Activated naive CD8-positive, alpha-beta T cell (primary cell): ENCODE measurements around the gene SLC39A8.
"Not testable (repeated sequence)": the region's sequence is repeated elsewhere in the genome, so short reads cannot be mapped to it uniquely, and the experiment has no call there.

ENCODE experiments used
- H3K27ac Mint-ChIP-seq: one replicate; pipeline ENCODE4 v1.8.0; 2021; ENCODE audit warnings: mixed read lengths
- H3K27me3 Mint-ChIP-seq: one replicate; pipeline ENCODE4 v1.8.0; 2021; ENCODE audit warnings: mixed read lengths
- H3K36me3 Mint-ChIP-seq: one replicate; pipeline ENCODE4 v1.8.0; 2021; ENCODE audit warnings: mixed read lengths
- H3K4me1 Mint-ChIP-seq: one replicate; pipeline ENCODE4 v1.8.0; 2021; ENCODE audit warnings: low read depth, mixed read lengths
- H3K4me3 Mint-ChIP-seq: one replicate; pipeline ENCODE4 v1.8.0; 2021; ENCODE audit warnings: mild to moderate bottlenecking, mixed read lengths
- H3K9me3 Mint-ChIP-seq: one replicate; pipeline ENCODE4 v1.8.0; 2021; ENCODE audit warnings: low read depth, mixed read lengths

The SLC39A8 gene

DNA sequence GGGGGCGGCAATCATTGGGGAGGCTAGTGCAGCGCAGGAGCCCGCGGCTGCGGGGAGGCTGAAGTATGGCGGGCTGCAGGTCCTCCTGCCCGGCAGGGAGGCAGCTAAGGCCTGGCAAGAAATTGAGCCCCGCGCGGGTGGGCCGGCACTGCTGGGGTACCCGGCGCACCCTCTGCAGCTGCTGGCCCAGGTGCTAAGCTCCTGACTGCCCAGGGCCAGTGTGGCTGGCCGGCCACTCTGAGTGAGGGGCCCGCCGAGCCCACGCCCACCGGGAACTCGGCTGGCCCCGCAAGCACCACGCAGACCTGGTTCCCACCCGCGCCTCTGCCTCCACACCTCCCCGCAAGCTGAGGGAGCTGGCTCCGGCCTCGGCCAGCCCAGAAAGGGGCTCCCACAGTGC is 94.9 kb downstream of the SLC39A8 start:
- no peaks in the 10 kb centered on the region for H3K36me3 Mint-ChIP-seq
- H3K9me3 Mint-ChIP-seq, result no peaks in the 10 kb centered on the region
- no peaks in the 10 kb centered on the region for H3K27me3 Mint-ChIP-seq
- H3K27ac Mint-ChIP-seq, result no peak overlapping the region
- H3K4me3 Mint-ChIP-seq, result no peak overlapping the region
- no peaks in the 10 kb centered on the region for H3K4me1 Mint-ChIP-seq

DNA sequence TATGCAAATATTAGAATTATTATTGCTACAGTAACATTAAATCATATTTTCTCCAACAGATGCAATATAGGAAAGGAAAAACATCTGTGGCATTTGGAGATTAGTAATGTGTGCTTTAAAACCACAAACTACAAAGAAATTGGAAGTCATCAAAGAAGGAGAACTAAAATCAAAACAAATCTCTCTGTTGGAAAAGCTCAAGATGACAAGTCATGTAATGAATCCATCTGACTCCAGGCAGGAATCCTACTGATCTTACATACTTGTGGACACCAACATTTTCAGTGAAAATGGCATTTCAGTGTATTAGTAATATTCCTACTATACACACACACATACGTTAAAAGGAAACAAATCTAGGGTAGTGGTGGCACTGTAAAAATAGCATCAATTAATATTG is 98.2 kb downstream of the SLC39A8 start:
- no peaks in the 10 kb centered on the region for H3K27me3 Mint-ChIP-seq
- H3K27ac Mint-ChIP-seq, result no peak overlapping the region
- no peak overlapping the region for H3K4me3 Mint-ChIP-seq
- H3K4me1 Mint-ChIP-seq, result no peaks in the 10 kb centered on the region
- H3K36me3 Mint-ChIP-seq, result peaks cover 3% of the 10 kb centered on the region
- no peaks in the 10 kb centered on the region for H3K9me3 Mint-ChIP-seq

DNA sequence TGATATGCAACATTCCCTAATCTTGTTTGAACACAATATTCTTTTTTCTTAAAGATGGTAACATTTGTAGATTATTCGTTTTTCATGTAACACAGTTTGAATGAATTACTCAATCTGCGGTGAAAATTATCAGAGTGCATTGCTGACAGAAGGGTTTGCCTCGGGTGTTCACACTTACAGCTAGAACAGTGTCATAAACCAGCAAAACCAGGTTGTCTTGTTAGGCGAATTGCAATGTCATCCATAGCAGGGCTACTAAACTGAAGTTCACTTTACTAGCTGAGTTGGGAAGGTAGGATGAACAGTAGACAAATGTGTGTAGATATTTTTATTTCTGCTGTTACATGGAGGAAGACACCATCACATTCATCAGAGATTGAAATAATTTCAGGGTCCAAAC is 98.9 kb downstream of the SLC39A8 start:
- Mint-ChIP-seq H3K4me3 (no peak overlapping the region), H3K4me1 (no peaks in the 10 kb centered on the region), H3K27ac (no peak overlapping the region), H3K36me3 (peaks cover 3% of the 10 kb centered on the region), H3K27me3 (no peaks in the 10 kb centered on the region), H3K9me3 (no peaks in the 10 kb centered on the region)

DNA sequence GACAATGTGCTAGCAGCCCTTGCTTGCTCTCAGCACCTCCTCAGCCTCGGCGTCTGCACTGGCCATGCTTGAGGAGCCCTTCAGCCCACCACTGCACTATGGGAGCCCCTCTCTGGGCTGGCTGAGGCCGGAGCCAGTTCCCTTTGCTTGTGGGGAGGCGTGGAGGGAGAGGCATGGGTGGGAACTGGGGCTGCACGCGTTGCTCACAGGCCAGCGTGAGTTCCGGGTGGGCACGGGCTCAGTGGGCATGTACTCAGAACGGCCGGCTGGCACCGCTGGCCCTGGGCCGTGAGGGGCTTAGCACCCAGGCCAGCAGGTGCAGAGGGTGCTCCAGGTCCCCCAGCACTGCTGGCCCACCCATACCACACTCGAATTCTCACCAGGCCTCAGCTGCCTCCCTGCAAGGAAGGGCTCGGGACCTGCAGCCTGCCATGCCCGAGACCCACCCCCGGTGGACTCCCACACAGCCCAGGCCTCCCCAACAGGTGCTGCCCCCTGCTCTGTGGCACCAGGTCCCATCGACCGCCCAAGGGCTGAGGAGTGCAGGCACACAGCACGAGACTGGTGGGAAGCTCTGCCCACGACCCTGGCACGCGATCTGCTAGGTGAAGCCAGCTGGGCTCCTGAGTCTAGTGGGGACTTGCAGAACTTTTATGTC is 100.3 kb downstream of the SLC39A8 start:
- Mint-ChIP-seq H3K27me3 (no peaks in the 10 kb centered on the region), H3K9me3 (no peaks in the 10 kb centered on the region), H3K36me3 (peaks cover 3% of the 10 kb centered on the region), H3K27ac (no peak overlapping the region), H3K4me3 (no peak overlapping the region), H3K4me1 (no peaks in the 10 kb centered on the region)

DNA sequence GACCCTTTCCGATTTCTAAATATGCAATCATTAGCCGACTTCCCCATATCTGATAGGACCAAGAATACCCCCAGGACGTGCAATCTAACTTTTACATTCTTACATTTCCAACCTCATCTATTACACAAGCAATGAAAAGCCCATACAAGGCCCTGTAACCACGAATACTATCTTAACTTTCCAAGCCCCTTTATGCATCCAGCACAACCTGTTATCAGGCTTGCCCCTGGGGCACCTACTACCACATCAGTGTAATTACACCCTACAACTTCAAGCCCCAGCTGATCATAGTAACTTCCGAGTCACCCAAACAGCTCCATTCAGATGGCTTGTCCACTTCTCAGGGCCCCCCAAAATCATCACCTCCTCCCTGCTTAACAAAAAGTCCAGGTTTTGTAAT is 102.0 kb downstream of the SLC39A8 start:
- H3K9me3 Mint-ChIP-seq, H3K27ac Mint-ChIP-seq, H3K36me3 Mint-ChIP-seq, H3K4me3 Mint-ChIP-seq, H3K27me3 Mint-ChIP-seq, H3K4me1 Mint-ChIP-seq: not testable (repeated sequence)

DNA sequence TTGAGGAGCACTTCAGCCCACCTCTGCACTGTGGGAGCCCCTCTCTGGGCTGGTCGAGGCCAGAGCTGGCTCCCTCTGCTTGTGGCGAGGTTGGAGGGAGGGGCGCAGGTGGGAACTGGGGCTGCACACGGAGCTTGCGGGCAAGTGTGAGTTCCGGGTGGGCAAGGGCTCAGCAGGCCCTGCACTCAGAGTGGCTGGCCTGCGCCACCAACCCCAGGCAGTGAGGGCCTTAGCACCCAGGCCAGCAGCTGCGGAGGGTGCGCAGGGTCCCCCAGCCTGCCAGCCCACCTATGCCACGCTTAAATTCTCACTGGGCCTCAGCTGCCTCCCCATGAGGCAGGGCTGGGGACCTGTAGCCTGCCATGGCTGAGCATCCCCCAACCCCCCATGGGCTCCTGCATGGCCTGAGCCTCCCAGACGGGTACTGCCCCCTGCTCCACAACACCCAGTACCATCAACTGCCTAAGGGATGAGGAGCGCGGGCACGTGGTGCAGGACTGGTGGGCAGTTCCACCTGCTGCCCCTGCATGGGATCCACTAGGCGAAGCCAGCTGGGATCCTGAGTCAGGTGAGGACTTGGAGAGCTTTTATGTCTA is 110.9 kb downstream of the SLC39A8 start:
- no peak overlapping the region for H3K27ac Mint-ChIP-seq
- peaks cover 2% of the 10 kb centered on the region for H3K36me3 Mint-ChIP-seq
- H3K4me3 Mint-ChIP-seq, result no peak overlapping the region
- H3K4me1 Mint-ChIP-seq, result no peaks in the 10 kb centered on the region
- H3K27me3 Mint-ChIP-seq, result no peaks in the 10 kb centered on the region
- H3K9me3 Mint-ChIP-seq, result no peaks in the 10 kb centered on the region

DNA sequence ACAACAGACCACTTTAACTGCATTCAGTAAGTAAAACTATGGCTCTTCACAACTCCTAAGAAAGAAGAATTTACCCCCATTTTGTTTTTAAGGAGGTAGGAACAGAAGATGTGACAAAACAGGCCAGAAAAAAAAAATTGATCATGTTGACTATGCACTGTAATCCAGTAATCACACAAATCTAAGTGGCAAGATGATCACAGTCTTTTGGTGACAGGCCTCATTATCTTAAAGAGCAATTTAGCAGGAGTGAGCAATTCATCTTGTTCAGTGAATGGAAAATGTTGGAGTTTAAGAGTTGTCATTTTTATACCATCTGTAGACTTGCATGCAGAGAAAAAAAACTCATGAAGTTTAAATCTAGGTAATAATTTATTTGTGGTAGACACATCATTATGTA is 115.1 kb downstream of the SLC39A8 start:
- Mint-ChIP-seq H3K36me3 (peaks cover 4% of the 10 kb centered on the region), H3K27me3 (no peaks in the 10 kb centered on the region), H3K4me1 (no peaks in the 10 kb centered on the region), H3K27ac (no peak overlapping the region), H3K9me3 (peaks cover 4% of the 10 kb centered on the region), H3K4me3 (no peak overlapping the region)

DNA sequence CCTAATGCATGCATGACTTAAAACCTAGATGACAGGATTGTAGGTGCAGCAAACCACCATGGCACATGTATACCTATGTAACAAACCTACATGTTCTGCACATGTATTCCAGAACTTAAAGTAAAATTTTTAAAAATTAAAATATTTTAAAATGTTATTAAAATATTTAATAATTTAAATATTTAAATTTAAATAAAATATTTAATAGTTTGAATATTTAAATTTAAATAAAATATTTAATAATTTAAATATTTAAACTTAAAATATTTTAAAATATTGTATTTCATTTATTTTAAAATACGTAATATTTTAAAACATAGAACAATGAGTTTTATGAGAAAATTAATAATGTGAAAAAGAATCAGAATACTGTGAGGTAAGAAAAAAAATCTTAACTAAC is 117.9 kb downstream of the SLC39A8 start:
- peaks cover 5% of the 10 kb centered on the region for H3K36me3 Mint-ChIP-seq
- peaks cover 4% of the 10 kb centered on the region for H3K9me3 Mint-ChIP-seq
- H3K27ac Mint-ChIP-seq, result no peak overlapping the region
- H3K4me3 Mint-ChIP-seq, result no peak overlapping the region
- no peaks in the 10 kb centered on the region for H3K27me3 Mint-ChIP-seq
- H3K4me1 Mint-ChIP-seq, result no peaks in the 10 kb centered on the region

DNA sequence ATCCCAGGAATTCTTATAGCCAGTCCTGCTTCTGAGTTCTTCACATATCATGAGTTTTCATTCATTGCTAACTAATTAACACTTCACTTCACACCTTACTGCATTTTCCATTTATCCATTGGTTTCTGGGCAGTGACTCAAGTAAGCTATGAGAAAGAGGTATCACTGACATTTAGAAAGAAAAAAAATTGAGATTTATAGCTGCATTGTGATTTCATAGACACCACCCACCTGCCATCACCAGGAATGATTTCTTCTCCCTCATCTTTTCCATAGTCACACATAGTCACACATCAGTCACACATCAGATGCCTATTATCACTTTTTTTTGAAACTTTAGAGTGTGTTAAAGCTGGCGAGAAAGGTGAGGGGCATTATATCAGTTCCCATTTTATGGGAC is 121.8 kb downstream of the SLC39A8 start:
- Mint-ChIP-seq H3K4me1 (no peaks in the 10 kb centered on the region), H3K4me3 (no peak overlapping the region), H3K27ac (no peak overlapping the region), H3K27me3 (no peaks in the 10 kb centered on the region), H3K9me3 (peaks cover 1% of the 10 kb centered on the region), H3K36me3 (peaks cover 5% of the 10 kb centered on the region)

DNA sequence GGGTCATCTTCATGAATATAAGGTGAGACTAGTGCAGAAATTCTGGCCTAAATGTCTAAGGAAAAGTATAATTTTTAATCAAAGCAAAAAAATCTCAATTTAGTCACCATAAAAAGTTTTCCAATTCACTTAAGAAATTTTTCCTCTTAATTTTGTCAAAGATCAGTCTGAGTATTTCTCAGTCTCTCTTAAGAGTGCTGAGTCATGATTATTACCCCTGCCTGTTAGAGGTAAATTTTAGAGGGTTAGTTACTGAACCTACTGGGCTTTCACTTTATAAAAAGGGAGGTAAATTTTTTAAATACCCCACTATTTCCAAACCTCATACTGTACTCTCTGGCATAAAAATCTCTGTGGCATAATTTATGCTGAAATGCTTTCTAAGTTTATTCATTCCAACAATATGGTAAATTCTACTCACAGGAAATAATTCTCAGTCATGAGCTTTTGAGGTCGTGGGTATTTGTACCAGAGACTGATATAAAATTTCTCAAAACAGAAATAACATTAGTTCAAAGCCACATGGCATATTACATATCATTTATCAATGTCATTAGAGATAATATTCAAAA is 122.4 kb downstream of the SLC39A8 start:
- H3K9me3 Mint-ChIP-seq, result no peaks in the 10 kb centered on the region
- no peak overlapping the region for H3K4me3 Mint-ChIP-seq
- H3K4me1 Mint-ChIP-seq, result no peaks in the 10 kb centered on the region
- H3K36me3 Mint-ChIP-seq, result peaks cover 4% of the 10 kb centered on the region
- no peak overlapping the region for H3K27ac Mint-ChIP-seq
- H3K27me3 Mint-ChIP-seq, result no peaks in the 10 kb centered on the region

DNA sequence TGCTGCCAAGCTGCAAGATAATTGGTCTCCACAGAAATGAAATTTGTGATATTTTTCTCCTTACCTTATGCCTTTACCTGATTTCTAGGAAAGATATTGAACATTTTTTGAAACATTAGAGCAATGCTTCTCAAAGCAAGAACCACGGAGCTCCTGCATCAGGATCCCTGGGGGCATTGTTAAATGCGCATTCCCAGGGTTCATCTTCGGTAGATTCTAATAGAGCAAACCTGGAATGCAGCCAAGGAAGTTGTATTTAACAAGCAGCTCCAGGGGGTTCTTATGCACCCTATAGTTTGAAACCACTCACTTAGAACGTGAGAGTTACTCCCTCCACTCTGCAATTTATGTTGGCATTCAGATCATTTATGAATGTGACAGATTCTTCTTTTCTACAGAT is 126.2 kb downstream of the SLC39A8 start:
- Mint-ChIP-seq H3K27ac (no peak overlapping the region), H3K9me3 (no peaks in the 10 kb centered on the region), H3K4me3 (no peak overlapping the region), H3K27me3 (peaks cover 6% of the 10 kb centered on the region), H3K4me1 (no peaks in the 10 kb centered on the region), H3K36me3 (peaks cover 2% of the 10 kb centered on the region)

DNA sequence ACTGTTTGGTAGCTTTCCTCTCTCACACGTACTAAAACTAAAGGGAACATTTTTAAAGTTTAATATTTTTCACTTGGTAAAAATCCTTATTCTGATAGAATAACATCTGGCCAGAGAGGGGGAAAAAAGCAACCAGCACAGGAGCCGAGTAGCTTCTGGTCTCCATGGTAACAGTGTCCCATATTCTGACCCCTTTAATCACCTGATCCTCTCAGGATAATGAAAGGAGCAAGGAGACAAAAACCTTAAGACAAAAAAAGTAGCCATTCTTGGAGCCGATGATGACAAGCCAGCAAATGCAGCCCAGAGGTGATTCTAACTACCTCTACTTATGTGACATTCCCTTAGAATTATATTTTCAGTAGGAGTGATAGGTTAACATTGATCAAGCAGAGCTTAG is 126.6 kb downstream of the SLC39A8 start:
- H3K9me3 Mint-ChIP-seq, result no peaks in the 10 kb centered on the region
- H3K4me1 Mint-ChIP-seq, result no peaks in the 10 kb centered on the region
- no peak overlapping the region for H3K4me3 Mint-ChIP-seq

DNA sequence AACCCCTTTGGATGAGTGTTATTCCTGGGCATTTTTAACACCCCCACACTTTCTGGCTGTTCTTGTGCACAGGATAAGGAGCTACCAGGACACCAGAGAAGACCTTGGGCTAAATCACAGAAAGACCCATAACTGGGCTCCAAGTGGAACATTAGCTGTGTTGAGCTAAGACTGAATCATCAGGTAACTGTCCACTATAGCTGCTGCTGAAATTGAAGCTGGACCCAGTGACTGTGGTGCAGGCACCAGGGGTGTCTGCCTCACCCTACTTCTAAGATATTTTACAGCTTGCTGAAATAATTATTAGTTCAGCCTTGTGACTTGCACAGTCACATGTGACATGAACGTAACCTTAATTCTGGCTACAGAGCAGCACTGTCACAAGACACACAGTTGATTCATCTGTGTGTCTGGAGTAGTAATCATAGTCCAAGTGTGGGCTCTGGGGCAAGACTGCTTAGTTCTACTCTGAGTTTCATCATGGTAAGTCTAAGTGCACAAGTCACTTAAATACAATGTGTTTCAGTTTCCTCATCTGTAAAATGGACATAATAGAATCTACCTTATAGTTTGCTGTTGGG is 127.4 kb downstream of the SLC39A8 start:
- Mint-ChIP-seq H3K9me3 (no peaks in the 10 kb centered on the region), H3K4me1 (no peaks in the 10 kb centered on the region), H3K36me3 (peaks cover 2% of the 10 kb centered on the region), H3K27ac (no peak overlapping the region), H3K27me3 (peaks cover 7% of the 10 kb centered on the region), H3K4me3 (no peak overlapping the region)

More for the DNA sequence above, 126.6 kb downstream of the SLC39A8 start:
- H3K27ac Mint-ChIP-seq, result no peak overlapping the region
- peaks cover 7% of the 10 kb centered on the region for H3K27me3 Mint-ChIP-seq
- H3K36me3 Mint-ChIP-seq, result peaks cover 2% of the 10 kb centered on the region

DNA sequence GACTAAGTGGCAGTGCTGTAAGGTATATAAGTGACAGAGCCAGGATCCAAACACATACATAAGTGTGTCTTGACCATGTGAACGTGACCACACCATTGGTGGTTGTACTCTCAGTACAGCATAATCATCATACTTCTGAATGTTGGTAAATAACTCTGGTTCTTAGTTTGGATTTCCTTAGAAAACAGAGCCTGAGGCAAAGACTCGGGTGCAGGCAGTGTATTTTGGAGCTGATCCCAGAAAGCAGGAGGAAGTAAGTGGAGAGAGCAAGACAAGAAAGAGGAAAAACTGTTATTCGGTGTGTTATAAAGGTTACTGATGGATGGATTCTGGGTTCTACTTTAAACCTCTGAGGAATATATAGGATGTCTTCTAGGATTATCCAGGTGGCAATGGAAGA is 127.9 kb downstream of the SLC39A8 start:
- no peak overlapping the region for H3K27ac Mint-ChIP-seq
- H3K36me3 Mint-ChIP-seq, result peaks cover 2% of the 10 kb centered on the region
- H3K9me3 Mint-ChIP-seq, result no peaks in the 10 kb centered on the region
- H3K4me1 Mint-ChIP-seq, result no peaks in the 10 kb centered on the region
- peaks cover 7% of the 10 kb centered on the region for H3K27me3 Mint-ChIP-seq
- no peak overlapping the region for H3K4me3 Mint-ChIP-seq

DNA sequence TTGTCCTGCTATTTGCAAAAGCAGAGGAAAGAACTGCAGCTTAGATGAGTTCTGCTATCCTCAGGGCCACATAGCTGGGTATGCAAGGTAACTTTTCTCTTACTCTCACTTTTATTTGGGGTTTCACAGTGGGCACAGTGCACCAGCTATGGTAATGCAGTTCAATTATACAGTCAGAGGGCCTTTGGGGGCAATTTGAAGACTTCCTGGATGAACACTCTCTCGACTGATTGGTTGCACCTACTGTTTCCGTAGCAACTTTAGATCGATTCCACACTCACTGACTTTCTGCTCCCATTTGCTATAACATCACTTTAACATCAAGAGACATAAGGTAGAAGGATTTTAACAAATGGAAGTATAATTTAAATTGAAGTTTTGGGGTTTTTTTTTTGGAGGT is 128.6 kb downstream of the SLC39A8 start:
- Mint-ChIP-seq H3K27ac (no peak overlapping the region), H3K4me3 (no peak overlapping the region), H3K27me3 (peaks cover 7% of the 10 kb centered on the region), H3K4me1 (no peaks in the 10 kb centered on the region), H3K9me3 (no peaks in the 10 kb centered on the region), H3K36me3 (peaks cover 2% of the 10 kb centered on the region)
